NK-92 (cell line): ENCODE measurements around the gene TUBA8.
A peak's percentile ranks its signal among the peaks of the same experiment; 100 is the strongest.

ENCODE experiments used
- DNase-seq: peaks from one replicate; lab custom pipeline; 2025; ENCODE audit not compliant: unreplicated experiment; lab: John Stamatoyannopoulos, UW

TUBA8 gene

DNA sequence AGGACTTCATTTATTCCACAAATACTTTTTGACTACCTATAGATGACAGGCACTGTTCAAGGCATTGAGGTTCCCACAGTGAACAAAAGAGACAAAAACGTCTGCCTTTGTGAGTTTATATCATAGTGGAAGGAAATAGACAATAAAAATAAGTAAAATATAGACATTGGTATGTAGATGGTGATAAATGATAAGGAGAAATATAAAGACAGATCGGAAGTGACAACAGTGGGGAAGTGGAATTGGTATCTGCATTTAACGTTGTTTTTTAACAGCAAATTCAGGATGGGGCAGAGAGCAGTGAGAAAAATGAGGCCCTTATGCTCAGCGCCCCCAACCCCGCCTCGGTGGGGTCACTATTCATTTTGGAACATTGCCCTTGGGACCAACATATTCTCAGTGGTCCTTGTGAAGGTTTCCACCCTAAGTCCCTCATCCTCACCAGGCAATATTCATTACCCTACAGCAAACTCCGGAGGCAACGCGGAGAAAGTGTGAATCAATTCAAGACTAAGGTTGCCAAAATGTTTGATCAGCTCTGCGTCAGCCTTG is 33.4 kb upstream of the TUBA8 start:
- no peak for DNase-seq

DNA sequence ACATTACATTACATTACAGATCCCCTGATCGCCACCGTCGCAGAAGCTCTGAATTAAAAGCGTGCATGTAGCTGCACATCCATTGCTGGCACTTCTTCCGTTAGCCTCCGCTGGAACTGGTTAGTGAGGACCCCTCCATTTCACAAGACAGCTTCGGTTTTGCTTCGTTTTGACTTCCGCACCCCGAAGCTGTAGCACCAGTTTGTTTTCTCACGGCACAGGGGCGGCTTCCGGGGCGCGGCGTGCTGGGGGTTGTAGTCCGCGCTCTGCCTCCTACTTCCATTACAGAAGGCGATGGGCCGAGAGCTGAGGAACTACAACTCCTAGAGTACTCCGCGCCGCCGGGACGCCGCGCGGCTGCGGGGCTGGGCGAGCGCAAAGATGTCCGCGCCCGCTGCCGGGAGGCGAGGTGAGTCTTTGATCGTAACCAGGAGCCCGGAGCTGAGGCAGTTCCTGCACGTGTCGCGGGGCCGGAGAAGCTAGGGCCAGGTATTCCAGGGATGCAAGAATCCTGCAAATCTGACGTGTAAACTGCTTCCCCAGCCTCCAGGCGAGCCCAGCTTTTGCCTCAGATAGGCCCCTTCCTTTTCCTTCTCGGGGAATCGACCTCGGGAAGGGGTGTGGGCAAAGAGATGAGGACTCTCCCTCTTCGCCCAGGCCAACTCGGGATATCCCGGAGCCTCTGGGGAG is 32.8 kb upstream of the TUBA8 start, which contains the start of gene PEX26:
Gene PEX26 (plus strand): TSS at position 352 of the 690 bp plus-strand sequence. CDS start 387 bp downstream, outside the sequence.
- DNase-seq, result peak; percentile 75

DNA sequence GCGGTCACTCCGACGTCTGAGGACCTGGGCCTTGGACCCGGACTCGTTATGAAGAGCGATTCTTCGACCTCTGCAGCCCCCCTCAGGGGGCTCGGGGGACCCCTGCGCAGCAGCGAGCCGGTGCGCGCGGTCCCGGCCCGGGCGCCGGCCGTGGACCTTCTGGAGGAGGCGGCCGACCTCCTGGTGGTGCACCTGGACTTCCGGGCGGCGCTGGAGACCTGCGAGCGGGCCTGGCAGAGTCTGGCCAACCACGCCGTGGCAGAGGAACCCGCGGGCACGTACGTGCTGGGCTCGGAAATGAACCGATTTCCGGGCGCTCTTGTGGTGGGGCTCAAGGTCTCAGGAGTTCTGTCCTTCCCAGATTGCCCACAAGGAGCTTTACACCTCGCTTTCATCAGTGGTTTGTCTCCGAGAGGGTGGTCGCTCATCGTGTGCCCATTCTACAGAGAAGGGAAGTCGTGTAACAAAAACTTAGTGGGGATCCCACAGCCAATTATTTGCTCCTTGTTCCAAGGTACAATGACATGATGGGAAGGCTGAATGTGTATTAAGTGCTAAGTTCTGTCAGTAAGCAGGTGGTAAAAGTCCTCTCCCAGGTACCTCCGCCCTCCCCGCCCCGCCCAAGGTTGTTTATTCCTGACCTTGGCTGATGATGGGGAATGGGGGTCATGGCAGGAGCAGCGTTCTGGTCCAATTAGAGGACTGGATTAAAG is 32.1 kb upstream of the TUBA8 start:
- no peak for DNase-seq

DNA sequence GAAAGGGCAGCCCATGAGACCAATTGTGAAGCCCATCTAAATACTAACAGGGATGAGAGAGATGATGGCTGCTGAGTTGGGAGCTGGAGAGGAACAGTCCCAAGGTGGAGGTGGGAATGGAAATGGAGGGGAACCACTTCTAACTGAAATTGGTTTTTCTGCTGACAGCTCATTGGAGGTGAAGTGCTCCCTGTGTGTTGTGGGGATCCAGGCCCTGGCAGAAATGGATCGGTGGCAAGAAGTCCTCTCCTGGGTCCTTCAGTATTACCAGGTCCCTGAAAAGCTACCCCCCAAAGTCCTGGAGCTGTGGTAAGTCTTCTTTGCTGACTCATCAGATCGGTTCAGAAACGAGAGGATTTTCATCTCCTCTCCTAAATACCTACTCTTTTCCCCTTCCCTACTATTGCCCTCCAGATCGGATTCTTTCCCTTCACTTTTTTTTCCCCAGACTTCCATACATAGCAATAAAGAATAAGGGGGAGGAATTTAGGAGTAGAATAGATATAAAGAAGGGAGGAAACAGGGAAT is 30.8 kb upstream of the TUBA8 start:
- DNase-seq, result no peak

DNA sequence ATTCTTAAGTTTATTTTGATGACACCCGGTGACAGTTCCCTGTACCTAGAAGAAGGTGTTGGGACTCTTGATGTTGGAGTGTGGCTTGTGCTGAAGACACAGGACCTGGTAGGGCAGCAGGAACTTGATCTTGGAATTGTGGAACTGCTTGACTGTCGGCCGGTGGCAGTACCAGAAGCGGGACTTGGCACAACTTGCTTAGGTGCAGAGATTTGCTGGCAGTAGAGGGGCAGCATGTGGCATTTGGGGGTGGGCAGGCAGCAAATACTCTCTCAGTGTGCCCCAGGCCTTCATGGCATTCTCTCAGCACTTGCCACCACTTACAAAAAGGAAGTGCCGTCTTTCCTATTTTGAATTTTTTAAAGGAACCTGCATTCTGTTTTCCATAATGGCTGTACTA is 29.2 kb upstream of the TUBA8 start:
- DNase-seq, result no peak

DNA sequence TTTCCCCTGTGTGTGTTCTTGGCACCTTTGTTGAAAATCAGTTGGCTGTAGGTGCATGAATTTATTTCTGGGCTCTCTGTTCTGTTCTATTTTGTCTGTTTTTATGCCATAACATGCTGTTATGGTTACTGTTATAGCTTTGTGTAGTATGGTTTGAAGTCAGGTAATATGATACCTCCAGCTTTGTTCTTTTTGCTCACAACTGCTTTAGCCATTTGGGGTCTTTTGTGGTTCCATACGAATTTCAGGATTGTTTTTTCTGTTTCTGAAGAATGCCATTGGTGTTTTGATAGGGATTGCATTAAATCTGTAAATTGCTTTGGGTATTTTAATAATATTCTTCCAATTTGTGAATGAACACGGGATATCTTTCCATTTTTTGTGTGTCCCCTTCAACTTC is 28.1 kb upstream of the TUBA8 start:
- no peak for DNase-seq

DNA sequence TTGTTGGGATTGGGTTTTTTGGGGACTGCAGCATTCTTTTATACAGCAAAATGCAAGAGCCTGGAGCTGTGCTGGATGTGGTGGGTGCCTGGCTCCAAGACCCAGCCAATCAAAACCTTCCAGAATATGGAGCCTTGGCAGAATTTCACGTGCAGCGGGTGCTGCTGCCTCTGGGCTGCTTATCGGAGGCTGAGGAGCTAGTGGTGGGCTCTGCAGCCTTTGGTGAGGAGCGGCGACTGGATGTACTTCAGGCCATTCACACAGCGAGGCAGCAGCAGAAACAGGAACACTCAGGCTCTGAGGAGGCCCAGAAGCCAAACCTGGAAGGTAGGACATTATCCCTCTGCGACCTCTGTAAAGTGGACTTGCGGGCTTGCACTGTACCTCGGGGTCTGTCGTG is 27.2 kb upstream of the TUBA8 start:
- DNase-seq, result no peak

DNA sequence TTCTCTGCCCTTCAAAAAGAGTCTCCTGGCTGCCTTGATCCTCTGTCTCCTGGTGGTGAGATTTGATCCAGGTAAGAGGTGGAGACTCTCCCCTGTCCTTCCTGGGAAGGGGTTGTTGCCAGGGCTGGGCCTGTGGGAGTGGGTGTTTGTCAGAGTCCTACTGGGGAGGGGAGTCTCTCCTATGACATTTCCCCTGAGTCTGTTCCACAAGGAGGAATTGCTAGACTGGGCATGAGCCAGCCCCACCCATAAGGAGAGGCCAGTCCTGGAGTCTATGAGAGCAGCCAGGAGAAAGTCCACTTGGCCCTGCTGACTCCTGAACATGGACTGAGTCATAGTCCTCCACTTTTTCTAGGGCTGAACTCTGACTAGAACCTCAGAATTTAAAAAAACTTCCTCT is 25.4 kb upstream of the TUBA8 start:
- DNase-seq, result no peak

DNA sequence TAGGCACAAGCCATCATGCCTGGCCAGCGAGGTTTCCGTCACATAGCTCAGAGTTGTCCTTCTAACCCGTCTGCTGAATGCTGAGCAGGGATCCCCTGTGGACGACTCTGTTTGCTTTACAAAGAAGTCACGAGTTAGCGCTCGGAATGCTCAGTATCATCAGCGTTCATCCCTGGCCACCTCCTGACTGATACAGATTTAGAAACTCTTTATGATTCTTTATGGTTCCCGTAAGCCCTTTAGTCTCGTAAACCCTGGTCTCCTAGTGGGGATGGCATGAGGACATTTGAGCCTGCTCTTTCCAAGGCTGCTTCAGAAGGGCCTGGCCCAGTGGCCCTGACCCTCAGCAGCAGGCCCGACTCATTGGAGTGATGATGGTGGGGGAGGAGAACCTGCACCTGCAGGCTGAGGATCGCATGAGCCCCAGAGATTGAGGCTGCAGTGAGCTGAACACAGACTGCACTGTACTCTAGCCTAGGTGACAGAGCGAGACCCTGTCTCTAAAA is 23.2 kb upstream of the TUBA8 start:
- DNase-seq, result no peak

DNA sequence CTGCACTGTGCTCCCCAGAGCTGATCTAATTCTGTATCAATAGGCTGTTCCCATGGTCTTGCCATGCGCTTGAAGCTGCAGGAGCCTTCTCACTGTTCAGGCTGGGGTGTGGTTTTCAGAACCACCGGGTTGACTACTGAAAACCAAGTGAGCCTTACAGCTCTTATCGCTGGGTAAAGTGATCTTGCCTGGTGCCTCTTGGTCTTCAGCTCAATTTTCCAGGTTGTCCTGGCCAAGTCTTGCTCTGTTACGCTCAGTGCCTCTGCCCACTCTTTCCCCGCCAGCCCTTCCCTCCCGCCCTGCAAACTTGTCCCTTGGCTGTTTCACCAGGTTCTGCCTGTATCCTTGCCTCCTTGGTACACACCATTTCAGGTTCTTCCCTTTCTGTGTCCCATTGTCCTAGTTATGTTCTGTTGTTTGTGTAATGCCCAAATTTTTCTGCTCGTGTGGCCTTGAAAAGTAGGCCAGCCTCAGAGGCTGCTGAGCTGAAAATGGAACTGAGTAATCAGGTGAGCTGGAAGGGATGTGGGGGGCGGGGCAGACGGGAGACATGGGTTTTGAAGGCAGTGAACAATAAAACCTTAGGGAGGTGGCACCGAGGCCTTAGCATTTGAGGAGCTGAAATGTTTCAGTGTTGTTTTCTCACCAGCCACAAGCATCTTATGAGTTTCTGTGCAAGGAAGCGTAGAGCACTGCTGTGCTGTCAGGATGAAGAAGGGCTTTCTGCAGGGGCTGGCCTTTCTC is 21.6 kb upstream of the TUBA8 start:
- no peak for DNase-seq

DNA sequence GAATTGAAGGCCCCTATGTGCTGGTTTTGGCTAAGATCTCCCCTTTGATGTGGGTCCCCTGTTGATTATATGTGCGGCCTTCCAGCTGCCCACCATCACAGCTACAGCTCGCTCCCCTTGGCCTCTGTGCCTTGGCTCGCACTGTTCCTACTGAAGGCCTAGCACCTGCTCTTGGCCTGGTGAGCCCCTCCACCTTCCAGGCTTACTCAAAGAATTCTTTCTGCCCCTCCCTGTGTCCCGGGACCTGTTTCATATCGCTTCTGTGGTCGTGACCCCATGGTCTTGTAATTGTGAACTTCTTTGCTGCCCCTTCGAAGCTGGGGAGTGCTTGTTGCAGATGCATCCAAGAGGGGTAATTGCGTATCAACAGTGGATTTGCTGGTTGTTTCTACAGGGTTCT is 20.3 kb upstream of the TUBA8 start:
- no peak for DNase-seq

DNA sequence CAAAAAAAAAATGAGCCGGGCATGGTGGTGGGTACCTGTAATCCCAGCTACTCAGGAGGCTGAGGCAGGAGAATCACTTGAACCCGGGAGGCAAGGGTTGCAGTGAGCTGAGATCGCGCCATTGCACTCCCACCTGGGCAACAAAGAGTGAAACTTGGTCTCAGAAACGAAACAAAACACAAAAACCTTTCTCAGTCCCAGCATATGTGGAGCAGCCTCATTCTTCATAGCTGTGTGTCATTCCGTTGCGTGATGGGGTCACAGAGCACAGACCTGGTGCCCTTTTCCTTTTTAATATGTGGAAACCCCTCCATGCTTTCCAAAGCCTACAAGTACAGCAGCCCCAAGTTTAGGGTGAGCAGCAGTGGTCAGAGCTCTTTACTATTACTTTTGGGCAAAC is 19.1 kb upstream of the TUBA8 start:
- DNase-seq, result no peak

DNA sequence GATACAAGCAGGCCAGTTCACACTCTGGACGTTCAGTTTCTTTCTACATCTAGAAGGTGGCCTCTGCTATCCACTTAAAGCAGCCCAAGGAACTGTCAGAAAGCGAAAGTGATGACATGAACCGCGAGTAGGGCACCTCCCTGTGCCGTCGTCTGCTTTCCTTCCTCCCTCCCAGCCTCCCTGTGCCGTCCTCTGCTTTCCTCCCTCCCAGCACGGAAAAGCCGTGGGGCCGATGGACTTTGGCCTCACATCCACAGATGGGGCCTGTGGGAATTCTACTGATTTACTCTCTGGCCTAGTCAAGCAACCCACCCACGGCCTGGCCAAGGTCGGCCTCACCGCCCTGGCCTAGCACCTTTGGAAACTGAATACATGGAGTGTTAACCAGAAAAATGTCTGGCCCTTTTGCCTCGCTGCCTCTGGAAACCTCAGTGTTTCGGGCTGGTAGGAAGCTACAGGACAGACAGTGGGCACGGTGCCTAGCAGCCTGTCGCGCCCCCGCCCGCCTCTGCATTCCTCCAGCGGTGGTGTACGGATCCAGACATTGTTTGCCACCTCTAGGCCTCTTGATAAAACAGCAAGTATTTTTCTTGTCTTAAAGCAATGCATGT is 18.6 kb upstream of the TUBA8 start:
- DNase-seq, result no peak

DNA sequence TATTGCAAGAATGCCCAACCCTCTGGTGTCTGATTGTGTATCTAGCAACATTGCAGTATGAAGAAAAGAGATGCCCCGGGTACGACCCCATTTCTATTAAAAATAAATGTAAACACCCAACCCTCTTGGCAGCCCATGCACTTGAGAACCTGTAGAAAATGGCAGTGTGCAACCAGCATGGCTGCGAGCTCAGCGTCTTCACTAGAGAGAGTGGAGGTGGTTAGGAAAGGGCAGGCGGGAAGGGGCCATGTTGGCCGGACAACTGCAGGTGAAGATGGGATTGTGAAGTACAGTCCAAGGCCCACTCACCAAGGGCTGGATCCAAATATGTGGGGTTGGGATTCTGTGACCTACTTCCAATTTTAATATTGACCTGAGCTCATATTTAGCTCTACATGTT is 16.9 kb upstream of the TUBA8 start:
- no peak for DNase-seq

DNA sequence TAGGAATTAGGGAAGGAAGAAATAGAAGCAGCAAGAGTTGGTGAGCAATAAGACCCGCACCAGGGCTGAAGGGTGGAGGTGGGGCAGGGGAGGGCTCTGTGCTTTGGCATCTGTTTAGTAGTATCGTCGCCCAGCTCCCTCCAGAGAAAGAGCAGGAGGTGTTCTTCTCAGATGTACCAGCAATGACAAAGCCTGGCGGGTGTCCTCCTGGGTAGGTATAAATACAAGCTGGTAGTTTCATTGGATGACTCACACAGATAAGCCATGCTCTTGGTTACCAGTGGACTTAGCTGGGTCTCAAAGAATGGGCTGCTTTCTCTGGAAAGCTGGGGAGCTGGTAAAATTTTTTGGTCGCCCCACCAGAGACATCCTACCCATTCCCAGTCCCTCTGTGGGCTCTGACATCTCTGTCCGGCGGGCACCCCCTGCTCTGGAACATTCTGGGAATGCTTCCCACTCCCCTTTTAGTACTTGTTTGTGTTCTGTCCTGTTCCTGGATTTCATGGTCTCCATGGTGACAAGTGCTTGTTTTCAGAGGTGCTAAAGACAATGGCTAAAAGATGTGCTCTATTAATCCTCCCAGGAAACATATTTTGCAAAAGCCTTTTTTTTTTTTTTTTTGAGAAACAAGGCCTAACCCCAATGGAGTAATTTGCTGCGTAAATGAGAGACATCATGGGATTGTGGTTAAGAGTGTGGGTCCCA is 15.4 kb upstream of the TUBA8 start:
- DNase-seq, result no peak

DNA sequence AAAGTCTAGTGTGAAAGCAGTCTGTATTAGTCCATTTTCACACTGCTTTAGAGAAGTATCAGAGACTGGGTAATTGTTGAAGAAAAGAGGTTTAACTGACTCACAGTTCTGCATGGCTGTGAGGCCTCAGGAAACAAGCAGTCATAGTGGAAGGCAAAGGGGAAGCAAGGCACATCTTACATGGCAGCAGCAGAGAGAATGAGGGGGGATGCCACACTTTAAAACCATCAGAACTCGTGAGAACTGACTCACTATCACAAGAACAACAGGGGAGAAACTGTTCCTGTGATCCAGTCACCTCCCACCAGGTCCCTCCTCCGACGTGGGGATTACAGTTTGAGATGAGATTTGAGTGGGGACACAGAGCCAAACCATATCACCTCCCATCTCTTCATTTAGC is 13.8 kb upstream of the TUBA8 start:
- DNase-seq, result no peak

DNA sequence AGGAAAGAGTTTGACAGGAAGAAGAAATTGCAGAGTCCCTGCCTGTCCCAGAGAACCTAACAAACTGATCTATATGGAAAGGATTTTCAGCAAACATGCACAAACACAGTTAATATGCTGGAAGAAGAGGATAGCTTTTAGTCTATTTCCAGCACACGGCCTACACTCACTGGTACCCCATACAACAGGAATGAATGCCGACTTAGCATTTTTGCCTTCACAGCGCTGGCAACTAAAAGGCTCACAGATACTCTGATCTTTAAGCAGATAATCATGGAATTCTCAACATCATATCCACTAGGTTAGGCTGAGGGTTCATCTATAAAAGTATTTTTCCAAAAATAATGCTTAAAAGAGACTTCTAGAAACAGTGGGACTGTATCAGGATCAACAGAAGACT is 9.8 kb upstream of the TUBA8 start:
- no peak for DNase-seq

DNA sequence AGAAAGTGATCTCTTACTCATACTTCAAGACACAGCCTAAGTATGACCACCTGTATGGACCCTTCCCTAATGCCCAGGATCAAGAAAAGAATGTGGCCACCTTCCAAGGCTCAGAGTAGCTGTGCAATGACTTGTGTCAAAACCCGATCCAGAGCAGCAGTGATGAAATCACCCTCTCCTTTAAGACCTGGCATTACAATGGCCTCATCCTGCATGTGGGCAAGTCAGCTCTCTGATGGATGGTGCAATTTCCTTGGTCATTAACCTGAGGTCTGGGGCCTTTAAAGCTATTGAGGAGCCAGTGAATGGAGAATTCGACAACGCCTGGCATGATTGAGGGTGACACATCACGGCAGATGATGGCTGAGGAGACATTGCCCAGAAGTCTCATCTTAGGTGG is 9.1 kb upstream of the TUBA8 start:
- no peak for DNase-seq

DNA sequence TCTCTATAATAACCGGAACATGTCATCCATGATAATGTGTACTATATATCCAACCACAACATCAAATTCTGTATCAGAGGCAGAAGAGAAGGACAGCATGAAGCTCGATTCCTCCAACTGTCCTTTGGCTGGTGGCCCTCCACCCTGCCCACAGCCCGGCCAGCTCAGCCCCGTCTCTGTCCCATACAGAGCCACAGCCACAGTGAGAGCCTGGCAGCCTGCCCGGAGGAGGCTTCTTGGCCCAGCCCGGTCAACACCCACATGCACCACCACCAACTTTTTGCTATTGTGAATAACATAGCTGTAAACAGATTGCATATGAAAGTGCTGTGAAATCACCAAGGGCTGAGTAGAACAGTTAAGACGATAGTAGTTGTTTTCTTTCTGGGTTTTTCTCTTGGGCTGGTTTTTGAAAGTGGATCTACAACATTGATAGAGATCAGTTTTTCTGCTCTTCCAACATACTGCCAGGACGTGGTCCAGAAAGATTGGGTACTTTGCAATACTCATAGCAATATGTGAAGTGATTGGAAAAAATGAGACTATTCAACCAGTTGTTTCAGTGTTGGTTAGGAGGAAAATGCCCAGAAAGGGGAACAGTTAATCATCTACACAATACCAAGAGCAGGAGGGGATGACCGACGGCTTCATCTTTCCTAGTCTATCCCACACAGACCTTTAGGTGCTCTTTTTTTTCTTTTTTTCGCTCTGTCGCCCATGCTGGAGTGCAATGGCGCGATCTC is 6.9 kb upstream of the TUBA8 start:
- DNase-seq, result no peak

DNA sequence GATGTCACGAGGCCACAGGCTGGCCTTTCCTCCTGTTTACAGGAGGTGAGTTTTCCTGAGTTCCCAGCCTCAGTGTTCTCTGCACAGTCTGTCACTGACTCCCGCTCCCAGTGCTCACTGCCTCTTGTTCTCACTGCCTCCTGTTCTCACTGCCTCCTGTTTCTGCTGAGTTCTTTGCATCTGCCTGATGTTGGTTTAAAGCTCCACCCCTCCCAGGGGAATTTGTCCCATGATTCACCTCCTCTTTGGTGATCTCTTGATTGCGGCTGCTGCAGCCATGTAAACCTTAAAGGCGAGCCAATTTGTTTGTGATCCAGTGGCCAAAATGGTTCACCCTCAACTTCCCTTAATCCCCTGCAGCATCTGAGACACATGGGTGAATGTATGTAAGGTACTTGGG is 6.0 kb upstream of the TUBA8 start:
- no peak for DNase-seq
